HCT116 (cell line): ENCODE results near the gene ENPP6. TPM values are rescaled to one million over a fixed set of nuclear protein-coding genes. Genes with fewer than 3 reads are reported as not detected.

ENCODE experiments used
- ATAC-seq: fragments of 200-7000 bp; cut with Tn5 transposase; 2 replicates; pipeline ENCODE4 v1.9.1; 2020; ENCODE audit warnings: mild to moderate bottlenecking, moderate library complexity
- BruUV-seq: library from RNA; stranded (reverse); fragments of 400-500 nt; replicated peaks from 2 replicates; lab custom pipeline; 2021; lab: Mats Ljungman, UMichigan
- CTCF ChIA-PET: fragments of 300-600 bp; sonication (Branson Sonifier 250); formaldehyde crosslinking; loops from one replicate; lab custom pipeline; 2021; ENCODE audit warnings: antibody characterized with exemption; lab: Charles Lee
- POLR2A ChIA-PET: fragments of 300-600, 350-600 bp; sonication (Branson Sonifier 250); formaldehyde crosslinking; loops from one replicate; lab custom pipeline; 2021; ENCODE audit warnings: antibody characterized with exemption; lab: Charles Lee
- RAD21 ChIA-PET, 2 experiments: fragments of 300-600 bp; sonication (Branson Sonifier 250); formaldehyde crosslinking; loops; one replicate each; lab custom pipeline; 2023; ENCODE audit warnings: low total read pairs in 2 of 2; ENCODE audit not compliant: uncharacterized antibody in 2 of 2, unreplicated experiment in 2 of 2, low non-redundant PET in 1 of 2; lab: Charles Lee
- DNase-seq: peaks from one replicate; pipeline ENCODE4 v3.0.0-alpha.2; 2010; ENCODE audit warnings: low read depth, low spot score
- H2AFZ ChIP-seq: fragments of 200-600 bp; shearing (Covaris generic), sonication (generic); 2 replicates; pipeline ENCODE4 v1.6.1; 2017; ENCODE audit warnings: low read depth, mixed run types, mixed read lengths, antibody characterized with exemption, low read length; ENCODE audit not compliant: poor library complexity, severe bottlenecking
- H3K27ac ChIP-seq: 2 replicates; pipeline ENCODE4 v1.5.1; 2012; ENCODE audit warnings: low read depth, low read length
- H3K27me3 ChIP-seq: fragments of 200-600 bp; sonication (generic); 2 replicates; pipeline ENCODE4 v1.6.1; 2016; ENCODE audit warnings: mixed run types, low read length, mixed read lengths; ENCODE audit not compliant: insufficient read depth
- H3K36me3 ChIP-seq, 2 experiments: fragments of 200-500 bp in 1 of 2; fragments of 200-600 bp in 1 of 2; sonication (Bioruptor generic) in 1 of 2; sonication (generic) in 1 of 2; 2 replicates each; pipeline versions ENCODE4 v1.5.1 to v1.6.1; 2014 to 2016; ENCODE audit warnings: low read length in 2 of 2, inconsistent platforms in 1 of 2, mixed read lengths in 1 of 2, mixed run types in 1 of 2; ENCODE audit not compliant: insufficient read depth in 2 of 2, control insufficient read depth in 1 of 2
- H3K4me1 ChIP-seq, 2 experiments: fragments of 200-600 bp in 1 of 2; sonication (generic) in 1 of 2; 2 replicates each; pipeline versions ENCODE4 v1.5.1 to v1.6.1; 2012 to 2017; ENCODE audit warnings: low read length in 2 of 2, inconsistent platforms in 1 of 2, mild to moderate bottlenecking in 1 of 2, mixed read lengths in 1 of 2, mixed run types in 1 of 2, moderate library complexity in 1 of 2; ENCODE audit not compliant: insufficient read depth in 2 of 2, control insufficient read depth in 1 of 2
- H3K4me2 ChIP-seq: fragments of 200-600 bp; sonication (generic); 2 replicates; pipeline ENCODE4 v1.6.1; 2017; ENCODE audit warnings: mixed run types, low read length, mixed read lengths
- H3K4me3 ChIP-seq, 2 experiments: fragments of 200-600 bp in 1 of 2; sonication (generic) in 1 of 2; replicated peaks in 1 of 2; 2 replicates each; pipeline ENCODE4 v1.5.1; 2011 to 2016; ENCODE audit warnings: low read length in 2 of 2, control low read depth in 1 of 2, low read depth in 1 of 2, mild to moderate bottlenecking in 1 of 2, mixed read lengths in 1 of 2, mixed run types in 1 of 2
- H3K79me2 ChIP-seq: fragments of 200-600 bp; sonication (generic); 2 replicates; pipeline ENCODE4 v1.6.1; 2017; ENCODE audit warnings: mild to moderate bottlenecking, mixed run types, low read length, moderate library complexity, mixed read lengths; ENCODE audit not compliant: insufficient read depth
- H3K9ac ChIP-seq: fragments of 200-600 bp; sonication (generic); 2 replicates; pipeline ENCODE4 v1.6.1; 2016; ENCODE audit warnings: low read length, mixed read lengths
- H3K9me2 ChIP-seq: fragments of 200-600 bp; sonication (generic), shearing (Covaris generic); 2 replicates; pipeline ENCODE4 v1.6.1; 2017; ENCODE audit warnings: mixed run types, mild to moderate bottlenecking, moderate library complexity; ENCODE audit not compliant: insufficient read depth
- H3K9me3 ChIP-seq, 2 experiments: fragments of 200-500 bp in 1 of 2; fragments of 200-600 bp in 1 of 2; sonication (Bioruptor generic) in 1 of 2; sonication (generic) in 1 of 2; 2 replicates each; pipeline ENCODE4 v1.6.1; 2014 to 2017; ENCODE audit warnings: low read length in 2 of 2, mixed read lengths in 2 of 2, inconsistent platforms in 1 of 2, low read depth in 1 of 2, mild to moderate bottlenecking in 1 of 2, mixed run types in 1 of 2, moderate library complexity in 1 of 2; ENCODE audit not compliant: control insufficient read depth in 1 of 2, insufficient read depth in 1 of 2
- H4K20me1 ChIP-seq: fragments of 200-600 bp; sonication (generic), shearing (Covaris generic); 2 replicates; pipeline ENCODE4 v1.6.1; 2017; ENCODE audit warnings: mixed run types, mild to moderate bottlenecking, moderate library complexity; ENCODE audit not compliant: insufficient read depth
- CBX3 ChIP-seq: IDR thresholded peaks from 2 replicates; pipeline ENCODE4 v1.6.1; 2012; ENCODE audit warnings: low read depth
- EGR1 ChIP-seq: IDR thresholded peaks from 2 replicates; pipeline ENCODE4 v1.6.1; 2012; ENCODE audit warnings: low read depth
- ELF1 ChIP-seq: IDR thresholded peaks from 2 replicates; pipeline ENCODE4 v1.6.1; 2012; ENCODE audit warnings: low read depth, borderline replicate concordance
- EZH2 ChIP-seq: fragments of 200-600 bp; sonication (generic); IDR thresholded peaks from 2 replicates; pipeline ENCODE4 v1.6.1; 2017; ENCODE audit warnings: antibody characterized with exemption, mixed run types
- EZH2phosphoT487 ChIP-seq: fragments of 200-600 bp; IDR thresholded peaks from 2 replicates; pipeline ENCODE4 v1.6.1; 2018; ENCODE audit warnings: antibody characterized with exemption, borderline replicate concordance
- FOSL1 ChIP-seq: IDR thresholded peaks from 2 replicates; pipeline ENCODE4 v1.6.1; 2012; ENCODE audit warnings: low read depth
- JUND ChIP-seq: IDR thresholded peaks from 2 replicates; pipeline ENCODE4 v1.6.1; 2012
- POLR2A ChIP-seq: IDR thresholded peaks from 2 replicates; pipeline ENCODE4 v1.7.0; 2011; ENCODE audit warnings: borderline replicate concordance; ENCODE audit not compliant: insufficient read depth, insufficient read length; ENCODE audit errors: extremely low read depth
- POLR2AphosphoS5 ChIP-seq: IDR thresholded peaks from 2 replicates; pipeline ENCODE4 v1.6.1; 2011; ENCODE audit warnings: mild to moderate bottlenecking, low read depth, low read length, moderate library complexity
- SIN3A ChIP-seq: IDR thresholded peaks from 2 replicates; pipeline ENCODE4 v1.6.1; 2012; ENCODE audit warnings: low read depth
- SP1 ChIP-seq: IDR thresholded peaks from 2 replicates; pipeline ENCODE4 v1.6.1; 2012; ENCODE audit warnings: low read depth
- TCF7L2 ChIP-seq: IDR thresholded peaks from 2 replicates; pipeline ENCODE4 v1.7.0; 2011; ENCODE audit warnings: borderline replicate concordance, inconsistent platforms; ENCODE audit not compliant: insufficient read depth, insufficient read length; ENCODE audit errors: extremely low read depth
- YY1 ChIP-seq: IDR thresholded peaks from 2 replicates; pipeline ENCODE4 v1.6.1; 2011; ENCODE audit warnings: low read length, low read depth, moderate library complexity, mild to moderate bottlenecking; ENCODE audit not compliant: insufficient replicate concordance; ENCODE audit errors: extremely low read depth
- ZFX ChIP-seq: fragments of 450-650 bp; IDR thresholded peaks from 2 replicates; pipeline ENCODE4 v1.6.1; 2017
- ZNF274 ChIP-seq: fragments of 200-500 bp; sonication (Bioruptor generic); IDR thresholded peaks from 2 replicates; pipeline ENCODE4 v1.6.1; 2014; ENCODE audit warnings: mild to moderate bottlenecking, low read depth, low read length, inconsistent platforms
- intact Hi-C: fragments of 100-400 bp; cut with micrococcal nuclease; formaldehyde crosslinking; loops from 2 replicates; pipeline ENCODE4 v1.10.0; 2022
- total RNA-seq: library from RNA; stranded (reverse); gene quantifications from one replicate; pipeline ENCODE4 v1.2.1, GENCODE V29; 2021; ENCODE audit not compliant: unreplicated experiment
- TF ChIP-seq, protein P1 (sequence below): IDR thresholded peaks from 2 replicates; pipeline ENCODE4 v1.6.1; 2011; ENCODE audit warnings: mild to moderate bottlenecking, low read length, moderate library complexity; ENCODE audit not compliant: insufficient replicate concordance; ENCODE audit errors: extremely low read depth
- TF ChIP-seq, protein P2 (sequence below): IDR thresholded peaks from 2 replicates; pipeline ENCODE4 v1.6.1; 2012
- TF ChIP-seq, protein P3 (sequence below): IDR thresholded peaks from 2 replicates; pipeline ENCODE4 v1.6.1; 2012; ENCODE audit warnings: low read depth
- TF ChIP-seq, protein P4 (sequence below): IDR thresholded peaks from 2 replicates; pipeline ENCODE4 v1.6.1; 2012

Gene ENPP6
- total RNA-seq, 1 experiment from 2014 or later = not detected

DNA sequence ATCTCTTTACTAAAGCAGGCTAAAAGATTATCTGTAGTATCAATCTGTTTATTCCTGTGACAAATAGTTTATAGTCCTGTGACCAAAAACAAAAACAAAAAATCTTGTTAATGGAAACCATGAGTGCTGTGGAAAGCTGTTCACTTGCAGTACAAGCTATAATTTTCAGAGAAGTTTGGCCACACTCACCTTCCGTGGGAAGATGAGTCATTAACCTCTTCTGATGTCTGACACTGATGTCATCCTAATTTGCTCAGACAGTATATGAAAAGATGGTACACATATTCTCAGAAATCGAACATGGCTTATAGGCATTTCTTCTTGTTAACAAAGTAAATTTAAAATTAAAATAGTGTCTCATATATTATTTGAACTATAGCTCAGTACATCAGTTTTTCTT is 19.9 kb upstream of the ENPP6 start:
- peaks cover 0 to 4% of the 10 kb centered on the region in 2 experiments; a peak in 1 of 4 replicates for H3K4me1 ChIP-seq
- H2AFZ ChIP-seq = no peak overlapping the region
- H3K4me3 ChIP-seq = no peak overlapping the region
- no peak overlapping the region for H3K4me2 ChIP-seq
- no peaks in the 10 kb centered on the region for H3K27me3 ChIP-seq
- no peak for ATAC-seq
- ChIA-PET RAD21 (no interaction called here), CTCF (interaction anchor here (1.4 kb wide), 1 partner anchor 14 kb away, joined by 4 read pairs; no protein-coding TSS in a partner anchor), POLR2A (no interaction called here)
- no peaks in the 10 kb centered on the region for H3K79me2 ChIP-seq
- no peaks in the 10 kb centered on the region for H3K9me2 ChIP-seq
- no peak overlapping the region for H3K27ac ChIP-seq
- intact Hi-C loops = no loop called here
- BruUV-seq = no TSS peak
- no peaks in the 10 kb centered on the region for H4K20me1 ChIP-seq
- no peak overlapping the region for H3K9ac ChIP-seq
- no peak for DNase-seq
- TF ChIP-seq YY1 (no peak), JUND (no peak), CBX3 (no peak), POLR2AphosphoS5 (no peak), ZFX (no peak), ELF1 (no peak), EZH2 (no peak), SP1 (no peak), ZNF274 (no peak), TCF7L2 (no peak), SIN3A (no peak), FOSL1 (no peak), POLR2A (no peak), EGR1 (no peak), EZH2phosphoT487 (no peak)
- TF ChIP-seq, protein P1, sequence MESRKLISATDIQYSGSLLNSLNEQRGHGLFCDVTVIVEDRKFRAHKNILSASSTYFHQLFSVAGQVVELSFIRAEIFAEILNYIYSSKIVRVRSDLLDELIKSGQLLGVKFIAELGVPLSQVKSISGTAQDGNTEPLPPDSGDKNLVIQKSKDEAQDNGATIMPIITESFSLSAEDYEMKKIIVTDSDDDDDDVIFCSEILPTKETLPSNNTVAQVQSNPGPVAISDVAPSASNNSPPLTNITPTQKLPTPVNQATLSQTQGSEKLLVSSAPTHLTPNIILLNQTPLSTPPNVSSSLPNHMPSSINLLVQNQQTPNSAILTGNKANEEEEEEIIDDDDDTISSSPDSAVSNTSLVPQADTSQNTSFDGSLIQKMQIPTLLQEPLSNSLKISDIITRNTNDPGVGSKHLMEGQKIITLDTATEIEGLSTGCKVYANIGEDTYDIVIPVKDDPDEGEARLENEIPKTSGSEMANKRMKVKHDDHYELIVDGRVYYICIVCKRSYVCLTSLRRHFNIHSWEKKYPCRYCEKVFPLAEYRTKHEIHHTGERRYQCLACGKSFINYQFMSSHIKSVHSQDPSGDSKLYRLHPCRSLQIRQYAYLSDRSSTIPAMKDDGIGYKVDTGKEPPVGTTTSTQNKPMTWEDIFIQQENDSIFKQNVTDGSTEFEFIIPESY = no peak
- TF ChIP-seq, protein P2, sequence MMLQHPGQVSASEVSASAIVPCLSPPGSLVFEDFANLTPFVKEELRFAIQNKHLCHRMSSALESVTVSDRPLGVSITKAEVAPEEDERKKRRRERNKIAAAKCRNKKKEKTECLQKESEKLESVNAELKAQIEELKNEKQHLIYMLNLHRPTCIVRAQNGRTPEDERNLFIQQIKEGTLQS = no peak
- TF ChIP-seq, protein P3, sequence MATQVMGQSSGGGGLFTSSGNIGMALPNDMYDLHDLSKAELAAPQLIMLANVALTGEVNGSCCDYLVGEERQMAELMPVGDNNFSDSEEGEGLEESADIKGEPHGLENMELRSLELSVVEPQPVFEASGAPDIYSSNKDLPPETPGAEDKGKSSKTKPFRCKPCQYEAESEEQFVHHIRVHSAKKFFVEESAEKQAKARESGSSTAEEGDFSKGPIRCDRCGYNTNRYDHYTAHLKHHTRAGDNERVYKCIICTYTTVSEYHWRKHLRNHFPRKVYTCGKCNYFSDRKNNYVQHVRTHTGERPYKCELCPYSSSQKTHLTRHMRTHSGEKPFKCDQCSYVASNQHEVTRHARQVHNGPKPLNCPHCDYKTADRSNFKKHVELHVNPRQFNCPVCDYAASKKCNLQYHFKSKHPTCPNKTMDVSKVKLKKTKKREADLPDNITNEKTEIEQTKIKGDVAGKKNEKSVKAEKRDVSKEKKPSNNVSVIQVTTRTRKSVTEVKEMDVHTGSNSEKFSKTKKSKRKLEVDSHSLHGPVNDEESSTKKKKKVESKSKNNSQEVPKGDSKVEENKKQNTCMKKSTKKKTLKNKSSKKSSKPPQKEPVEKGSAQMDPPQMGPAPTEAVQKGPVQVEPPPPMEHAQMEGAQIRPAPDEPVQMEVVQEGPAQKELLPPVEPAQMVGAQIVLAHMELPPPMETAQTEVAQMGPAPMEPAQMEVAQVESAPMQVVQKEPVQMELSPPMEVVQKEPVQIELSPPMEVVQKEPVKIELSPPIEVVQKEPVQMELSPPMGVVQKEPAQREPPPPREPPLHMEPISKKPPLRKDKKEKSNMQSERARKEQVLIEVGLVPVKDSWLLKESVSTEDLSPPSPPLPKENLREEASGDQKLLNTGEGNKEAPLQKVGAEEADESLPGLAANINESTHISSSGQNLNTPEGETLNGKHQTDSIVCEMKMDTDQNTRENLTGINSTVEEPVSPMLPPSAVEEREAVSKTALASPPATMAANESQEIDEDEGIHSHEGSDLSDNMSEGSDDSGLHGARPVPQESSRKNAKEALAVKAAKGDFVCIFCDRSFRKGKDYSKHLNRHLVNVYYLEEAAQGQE = no peak
- TF ChIP-seq, protein P4, sequence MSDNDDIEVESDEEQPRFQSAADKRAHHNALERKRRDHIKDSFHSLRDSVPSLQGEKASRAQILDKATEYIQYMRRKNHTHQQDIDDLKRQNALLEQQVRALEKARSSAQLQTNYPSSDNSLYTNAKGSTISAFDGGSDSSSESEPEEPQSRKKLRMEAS = no peak
- H3K36me3 ChIP-seq = no peaks in the 10 kb centered on the region
- no peaks in the 10 kb centered on the region for H3K9me3 ChIP-seq
